ENCODE measurements around the gene MALSU1.
A peak's percentile ranks its signal among the peaks of the same experiment; 100 is the strongest.

Gene MALSU1

GRCh38 chr7:23298885-23299769 is at the start of gene MALSU1:
Gene MALSU1, plus strand, starts transcription at chr7:23299339. Its CDS starts 14 bp downstream, at chr7:23299353.
- Histone ChIP-seq H3K4me3 (peak within 1 kb of the TSS; percentile 71 to 98 (median 88)), H3K27ac (peak within 1 kb of the TSS; percentile 65 to 94 (median 87))

- no peak overlapping the region for H3K27ac ChIP-seq
- no peak overlapping the region for H3K4me3 ChIP-seq
Measured at GRCh38 chr7:23249486-23249885, 49.7 kb upstream of the MALSU1 start.

GRCh38 chr7:23254051-23254681 is 45.0 kb upstream of the MALSU1 start:
- Histone ChIP-seq H3K4me3 (no peak overlapping the region), H3K27ac (no peak overlapping the region)

GRCh38 chr7:23256731-23257130 is 42.4 kb upstream of the MALSU1 start:
- H3K4me3 ChIP-seq, result no peak overlapping the region
- no peak overlapping the region for H3K27ac ChIP-seq

- Histone ChIP-seq H3K4me3 (no peak overlapping the region), H3K27ac (no peak overlapping the region)
Measured at GRCh38 chr7:23260371-23260770, 38.8 kb upstream of the MALSU1 start.

GRCh38 chr7:23261843-23262452 is 37.2 kb upstream of the MALSU1 start:
- Histone ChIP-seq H3K4me3 (no peak overlapping the region), H3K27ac (no peak overlapping the region)

- Histone ChIP-seq H3K27ac (no peak overlapping the region), H3K4me3 (no peak overlapping the region)
Measured at GRCh38 chr7:23264916-23265458, 34.2 kb upstream of the MALSU1 start.

- Histone ChIP-seq H3K27ac (no peak overlapping the region), H3K4me3 (no peak overlapping the region)
Measured at GRCh38 chr7:23266918-23267317, 32.2 kb upstream of the MALSU1 start.

- Histone ChIP-seq H3K27ac (no peak overlapping the region), H3K4me3 (no peak overlapping the region)
Measured at GRCh38 chr7:23267357-23267756, 31.8 kb upstream of the MALSU1 start.

- H3K4me3 ChIP-seq, result no peak overlapping the region
- no peak overlapping the region for H3K27ac ChIP-seq
Measured at GRCh38 chr7:23268167-23268566, 31.0 kb upstream of the MALSU1 start.

GRCh38 chr7:23268746-23269145 is 30.4 kb upstream of the MALSU1 start:
- H3K27ac ChIP-seq, result no peak overlapping the region
- no peak overlapping the region for H3K4me3 ChIP-seq

- Histone ChIP-seq H3K27ac (no peak overlapping the region), H3K4me3 (no peak overlapping the region)
Measured at GRCh38 chr7:23272275-23272674, 26.9 kb upstream of the MALSU1 start.

GRCh38 chr7:23273141-23273599 is 26.0 kb upstream of the MALSU1 start:
- Histone ChIP-seq H3K27ac (no peak overlapping the region), H3K4me3 (no peak overlapping the region)

- H3K27ac ChIP-seq, result no peak overlapping the region
- no peak overlapping the region for H3K4me3 ChIP-seq
Measured at GRCh38 chr7:23275912-23276311, 23.2 kb upstream of the MALSU1 start.

GRCh38 chr7:23276376-23276775 is 22.8 kb upstream of the MALSU1 start:
- Histone ChIP-seq H3K4me3 (no peak overlapping the region), H3K27ac (no peak overlapping the region)

GRCh38 chr7:23276947-23277346 is 22.2 kb upstream of the MALSU1 start:
- no peak overlapping the region for H3K4me3 ChIP-seq
- H3K27ac ChIP-seq, result no peak overlapping the region

- Histone ChIP-seq H3K27ac (no peak overlapping the region), H3K4me3 (no peak overlapping the region)
Measured at GRCh38 chr7:23277359-23277989, 21.7 kb upstream of the MALSU1 start.

GRCh38 chr7:23279819-23280525 is 19.2 kb upstream of the MALSU1 start:
- no peak overlapping the region for H3K27ac ChIP-seq

GRCh38 chr7:23283086-23283485 is 16.1 kb upstream of the MALSU1 start:
- Histone ChIP-seq H3K27ac (no peak overlapping the region), H3K4me3 (no peak overlapping the region)

More at GRCh38 chr7:23279819-23280525, 19.2 kb upstream of the MALSU1 start:
- H3K4me3 ChIP-seq, result no peak overlapping the region

All from skin epidermis (tissue), 12 donors.